CD4-positive, alpha-beta memory T cell (primary cell): Measurements from ENCODE around the gene RERE. TPM values are rescaled to one million over a fixed set of nuclear protein-coding genes. Genes with fewer than 3 reads are reported as not detected.

Experiments
- CTCF ChIA-PET: fragments of 350-600 bp; sonication (Branson Sonifier 250); formaldehyde crosslinking; loops from one replicate; lab custom pipeline; 2021; ENCODE audit warnings: inconsistent platforms; ENCODE audit not compliant: partially characterized antibody; lab: Charles Lee
- POLR2A ChIA-PET: fragments of 350-600 bp; sonication (Branson Sonifier 250); formaldehyde crosslinking; loops from one replicate; lab custom pipeline; 2021; ENCODE audit not compliant: partially characterized antibody; lab: Charles Lee
- DNase-seq, 5 donors: peaks; one replicate each; pipeline versions ENCODE4 v3.0.0 to v3.0.0-alpha.2; 2020 to 2022; ENCODE audit warnings: mixed read lengths in 1 of 5
- H3K27ac ChIP-seq: one replicate; pipeline ENCODE4 v1.7.0; 2013; ENCODE audit warnings: low read depth, low read length
- H3K27me3 ChIP-seq: 2 replicates; pipeline ENCODE4 v1.7.0; 2013; ENCODE audit warnings: mild to moderate bottlenecking, low read length, moderate library complexity; ENCODE audit not compliant: insufficient read depth
- H3K36me3 ChIP-seq: 2 replicates; pipeline ENCODE4 v1.7.0; 2013; ENCODE audit warnings: mild to moderate bottlenecking, low read length, moderate library complexity; ENCODE audit not compliant: insufficient read depth
- H3K4me1 ChIP-seq: 2 replicates; pipeline ENCODE4 v1.7.0; 2013; ENCODE audit warnings: mild to moderate bottlenecking, low read length, moderate library complexity; ENCODE audit not compliant: insufficient read depth
- H3K4me3 ChIP-seq, 2 donors: one replicate each; pipeline ENCODE4 v1.7.0; 2013; ENCODE audit warnings: low read length in 2 of 2, mild to moderate bottlenecking in 1 of 2
- H3K9me3 ChIP-seq, 2 donors: one replicate each; pipeline ENCODE4 v1.7.0; 2013; ENCODE audit warnings: low read length in 2 of 2, control low read depth in 1 of 2; ENCODE audit not compliant: control insufficient read depth in 1 of 2
- H3K27ac Mint-ChIP-seq, 7 donors: one replicate each; pipeline ENCODE4 v1.8.0; 2020 to 2021; ENCODE audit warnings: mixed read lengths in 7 of 7, mild to moderate bottlenecking in 6 of 7, inconsistent platforms in 3 of 7, moderate library complexity in 3 of 7
- H3K27me3 Mint-ChIP-seq, 2 donors: one replicate each; pipeline ENCODE4 v1.8.0; 2020 to 2021; ENCODE audit warnings: mixed read lengths in 2 of 2
- H3K36me3 Mint-ChIP-seq, 2 donors: one replicate each; pipeline ENCODE4 v1.8.0; 2020 to 2021; ENCODE audit warnings: mixed read lengths in 2 of 2, inconsistent platforms in 1 of 2, mild to moderate bottlenecking in 1 of 2
- H3K4me1 Mint-ChIP-seq, 4 donors: one replicate each; pipeline ENCODE4 v1.8.0; 2020 to 2021; ENCODE audit warnings: mixed read lengths in 4 of 4, mild to moderate bottlenecking in 1 of 4
- H3K4me3 Mint-ChIP-seq, 8 donors: one replicate each; pipeline ENCODE4 v1.8.0; 2020 to 2021; ENCODE audit warnings: mixed read lengths in 8 of 8, mild to moderate bottlenecking in 7 of 8, moderate library complexity in 6 of 8, inconsistent platforms in 3 of 8
- H3K9me3 Mint-ChIP-seq, 8 donors: one replicate each; pipeline ENCODE4 v1.8.0; 2020 to 2021; ENCODE audit warnings: mixed read lengths in 8 of 8, mild to moderate bottlenecking in 5 of 8, inconsistent platforms in 3 of 8, moderate library complexity in 1 of 8
- intact Hi-C: fragments of 100-400 bp; cut with micrococcal nuclease; formaldehyde crosslinking; loops from one replicate; pipeline ENCODE4 v1.15.1; 2023
- polyA plus RNA-seq, 2 donors: library from polyadenylated mRNA; unstranded; fragments of 300-500 nt; fragmentation: Illumina TruSeq; gene quantifications; one replicate each; pipeline ENCODE4 v1.2.3, GENCODE V29; 2021
- total RNA-seq, 2 experiments: library from RNA; stranded (reverse); gene quantifications; one replicate each; pipeline ENCODE4 v1.2.3, GENCODE V29; 2021

RERE gene
- total and polyA plus RNA-seq, 4 experiments from 2014 or later, result 0.38 to 117 (median 60.3) TPM

DNA sequence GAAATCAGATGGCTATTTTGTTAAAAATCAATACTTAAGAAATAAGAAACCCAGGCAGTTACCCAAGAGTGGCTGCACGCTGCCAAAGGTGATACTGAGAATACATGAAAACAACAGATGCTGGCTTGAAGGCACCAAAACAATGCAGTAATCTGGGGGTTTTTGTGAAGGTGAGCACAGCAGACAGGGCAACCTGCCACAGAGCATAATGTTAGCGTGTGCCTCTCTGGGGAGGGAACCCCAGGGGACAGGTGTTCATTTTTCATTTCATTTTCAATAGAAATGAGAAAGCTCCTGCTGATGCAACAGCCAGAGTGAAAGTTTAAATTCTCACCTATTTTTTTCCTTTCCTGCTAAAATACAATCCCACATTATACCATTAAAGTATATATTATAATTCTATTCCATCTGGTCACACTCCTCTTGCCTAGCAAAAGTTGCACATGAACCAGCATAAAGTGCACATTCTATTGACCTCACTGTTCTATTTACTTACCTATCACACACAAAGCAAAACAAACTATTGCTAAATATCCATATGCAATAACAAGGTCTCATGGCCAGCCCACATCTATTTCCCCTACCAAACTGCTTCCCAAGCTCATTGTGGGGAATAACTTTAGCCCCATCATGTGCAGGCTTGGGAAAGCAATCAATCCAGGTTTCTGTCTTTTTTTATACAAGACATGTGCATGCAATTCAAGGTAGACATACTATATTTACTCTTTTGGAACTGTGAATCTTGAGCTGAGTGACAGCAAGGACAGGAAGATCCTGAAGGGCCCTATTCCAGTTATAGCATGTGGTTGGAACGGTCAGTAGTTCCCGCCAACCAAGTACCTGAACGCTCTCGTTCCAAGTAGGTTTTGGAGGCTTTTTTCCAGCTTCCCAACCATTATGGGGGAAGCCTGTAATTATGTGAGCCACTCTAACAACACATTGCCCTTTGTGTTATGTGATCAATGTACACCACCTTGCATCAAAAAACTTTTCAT, 173.6 kb downstream of the RERE start:
- ChIA-PET POLR2A (interaction anchor here (1.4 kb wide), 1 partner anchor 16 kb away, joined by 3 read pairs; no protein-coding TSS in a partner anchor), CTCF (interaction anchor here (0.9 to 1.0 kb wide), 2 partner anchors 30 to 87 kb away, joined by 3 read pairs; no protein-coding TSS in a partner anchor)
- H3K4me3 ChIP-seq, result no peak overlapping the region
- no peaks in the 10 kb centered on the region for H3K9me3 ChIP-seq
- DNase-seq, result no peak
- Mint-ChIP-seq H3K9me3 (no peaks in the 10 kb centered on the region), H3K36me3 (peaks cover 1 to 15% of the 10 kb centered on the region in 2 donors), H3K4me1 (no peaks in the 10 kb centered on the region), H3K27ac (no peak overlapping the region), H3K4me3 (no peak overlapping the region), H3K27me3 (no peaks in the 10 kb centered on the region)
- no peak overlapping the region for H3K27ac ChIP-seq
- H3K36me3 ChIP-seq, result no peaks in the 10 kb centered on the region
- H3K27me3 ChIP-seq, result no peaks in the 10 kb centered on the region
- no peaks in the 10 kb centered on the region for H3K4me1 ChIP-seq
- intact Hi-C loops, result no loop called here

- Mint-ChIP-seq H3K36me3 (peaks cover 1 to 15% of the 10 kb centered on the region in 2 donors), H3K27me3 (no peaks in the 10 kb centered on the region), H3K27ac (no peak overlapping the region), H3K9me3 (no peaks in the 10 kb centered on the region), H3K4me1 (no peaks in the 10 kb centered on the region), H3K4me3 (no peak overlapping the region)
- DNase-seq, result no peak
- no peaks in the 10 kb centered on the region for H3K36me3 ChIP-seq
- CTCF ChIA-PET, result no interaction called here
- no peaks in the 10 kb centered on the region for H3K27me3 ChIP-seq
- intact Hi-C loops, result no loop called here
- H3K4me1 ChIP-seq, result no peaks in the 10 kb centered on the region
- no peaks in the 10 kb centered on the region for H3K9me3 ChIP-seq
- H3K4me3 ChIP-seq, result no peak overlapping the region
- no peak overlapping the region for H3K27ac ChIP-seq
- POLR2A ChIA-PET, result no interaction called here
Observed at GRCh38 chr1:8642114-8642513, 175.3 kb downstream of the RERE start.

- H3K4me3 Mint-ChIP-seq, result no peak overlapping the region
- H3K9me3 ChIP-seq, result no peaks in the 10 kb centered on the region
- ChIA-PET POLR2A (interaction anchor here (0.5 kb wide), 1 partner anchor 14 kb away, joined by 4 read pairs; no protein-coding TSS in a partner anchor), CTCF (no interaction called here)
- no peak for DNase-seq
- H3K36me3 ChIP-seq, result no peaks in the 10 kb centered on the region
- H3K4me3 ChIP-seq, result no peak overlapping the region
- H3K27me3 ChIP-seq, result no peaks in the 10 kb centered on the region
- H3K27ac ChIP-seq, result no peak overlapping the region
- H3K27ac Mint-ChIP-seq, result no peak overlapping the region
- no peaks in the 10 kb centered on the region for H3K27me3 Mint-ChIP-seq
- intact Hi-C loops, result no loop called here
- peaks cover 1 to 15% of the 10 kb centered on the region in 2 donors for H3K36me3 Mint-ChIP-seq
- H3K9me3 Mint-ChIP-seq, result no peaks in the 10 kb centered on the region
- no peaks in the 10 kb centered on the region for H3K4me1 Mint-ChIP-seq
- H3K4me1 ChIP-seq, result no peaks in the 10 kb centered on the region
Observed at GRCh38 chr1:8641377-8641997, 176.0 kb downstream of the RERE start.

DNA sequence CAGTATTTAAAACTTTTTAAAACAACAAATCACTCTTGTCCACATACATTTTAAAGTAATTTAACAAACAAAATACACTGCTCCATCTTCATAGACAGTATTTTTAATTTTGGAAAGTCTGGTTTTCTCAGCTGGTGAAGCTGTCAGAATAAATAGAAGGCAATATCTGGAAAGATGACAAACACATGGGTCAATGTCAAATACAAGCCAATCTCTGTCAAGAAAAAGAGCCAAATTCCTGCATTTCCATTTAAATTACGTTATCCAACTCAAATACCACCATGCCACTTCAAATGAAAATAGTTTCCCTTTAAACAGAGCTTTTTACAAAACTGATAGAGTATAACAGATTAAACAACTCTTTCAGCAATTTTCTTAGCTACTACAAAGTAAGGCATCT, 176.5 kb downstream of the RERE start:
- no peaks in the 10 kb centered on the region for H3K36me3 ChIP-seq
- DNase-seq, result no peak
- H3K36me3 Mint-ChIP-seq, result peaks cover 1 to 15% of the 10 kb centered on the region in 2 donors
- H3K27me3 Mint-ChIP-seq, result no peaks in the 10 kb centered on the region
- CTCF ChIA-PET, result no interaction called here
- H3K4me3 Mint-ChIP-seq, result no peak overlapping the region
- no peaks in the 10 kb centered on the region for H3K4me1 Mint-ChIP-seq
- H3K9me3 ChIP-seq, result no peaks in the 10 kb centered on the region
- no peak overlapping the region for H3K27ac ChIP-seq
- POLR2A ChIA-PET, result interaction anchor here (0.5 kb wide), 1 partner anchor 13 kb away, joined by 4 read pairs; no protein-coding TSS in a partner anchor
- H3K4me1 ChIP-seq, result no peaks in the 10 kb centered on the region
- intact Hi-C loops, result no loop called here
- H3K4me3 ChIP-seq, result no peak overlapping the region
- no peaks in the 10 kb centered on the region for H3K27me3 ChIP-seq
- H3K9me3 Mint-ChIP-seq, result no peaks in the 10 kb centered on the region
- H3K27ac Mint-ChIP-seq, result no peak overlapping the region

GRCh38 chr1:8639148-8639547, 178.3 kb downstream of the RERE start:
- Histone ChIP-seq H3K27me3 (no peaks in the 10 kb centered on the region), H3K36me3 (no peaks in the 10 kb centered on the region), H3K27ac (no peak overlapping the region), H3K4me3 (no peak overlapping the region), H3K9me3 (no peaks in the 10 kb centered on the region), H3K4me1 (no peaks in the 10 kb centered on the region)
- Mint-ChIP-seq H3K36me3 (peaks cover 4% of the 10 kb centered on the region in 2 donors), H3K27me3 (no peaks in the 10 kb centered on the region), H3K4me1 (no peaks in the 10 kb centered on the region), H3K9me3 (no peaks in the 10 kb centered on the region), H3K27ac (no peak overlapping the region), H3K4me3 (no peak overlapping the region)
- DNase-seq, result no peak
- POLR2A ChIA-PET, result no interaction called here
- CTCF ChIA-PET, result interaction anchor here (0.7 to 1.1 kb wide), 2 partner anchors 77 to 210 kb away, joined by 3 read pairs; no protein-coding TSS in a partner anchor
- intact Hi-C loops, result no loop called here

- intact Hi-C loops, result no loop called here
- CTCF ChIA-PET, result interaction anchor here (1.0 kb wide), 1 partner anchor 19 kb away, joined by 3 read pairs; no protein-coding TSS in a partner anchor
Observed at GRCh38 chr1:8633741-8634501, 183.5 kb downstream of the RERE start.

More at GRCh38 chr1:8633741-8634501, 183.5 kb downstream of the RERE start:
- Histone ChIP-seq H3K27ac (no peak overlapping the region), H3K4me3 (no peak overlapping the region), H3K4me1 (peaks cover 5% of the 10 kb centered on the region), H3K9me3 (no peaks in the 10 kb centered on the region), H3K27me3 (no peaks in the 10 kb centered on the region), H3K36me3 (no peaks in the 10 kb centered on the region)
- no peak for DNase-seq
- peaks cover 14 to 24% (median 19%) of the 10 kb centered on the region in 4 donors for H3K4me1 Mint-ChIP-seq
- no peaks in the 10 kb centered on the region for H3K9me3 Mint-ChIP-seq
- peak overlapping the region in 1 of 7 donors; percentile 2 for H3K27ac Mint-ChIP-seq
- no peaks in the 10 kb centered on the region for H3K27me3 Mint-ChIP-seq
- POLR2A ChIA-PET, result no interaction called here
- H3K36me3 Mint-ChIP-seq, result peaks cover 0 to 3% of the 10 kb centered on the region in 2 donors
- H3K4me3 Mint-ChIP-seq, result no peak overlapping the region
